Sigmoid colon (tissue), 4 donors: ENCODE measurements around the gene CYP2A7.

Experiments used
- POLR2A ChIP-seq, 2 donors: fragments of 450-650 bp; IDR thresholded peaks; one replicate each; pipeline ENCODE4 v1.6.1; 2016; ENCODE audit warnings: antibody characterized with exemption in 2 of 2, mild to moderate bottlenecking in 2 of 2, moderate library complexity in 2 of 2
- POLR2AphosphoS5 ChIP-seq, 4 donors: sonication (generic); formaldehyde crosslinking; IDR thresholded peaks; one replicate each; pipeline ENCODE4 v1.6.1; 2017; ENCODE audit warnings: antibody characterized with exemption in 4 of 4
- TF ChIP-seq, protein P1 (sequence below), 4 experiments: fragments of 450-650 bp in 3 of 4; fragments of 200-600 bp in 1 of 4; IDR thresholded peaks; one replicate each; pipeline ENCODE4 v1.5.1; 2016 to 2019; ENCODE audit warnings: antibody characterized with exemption in 4 of 4, mild to moderate bottlenecking in 3 of 4, moderate library complexity in 2 of 4

DNA sequence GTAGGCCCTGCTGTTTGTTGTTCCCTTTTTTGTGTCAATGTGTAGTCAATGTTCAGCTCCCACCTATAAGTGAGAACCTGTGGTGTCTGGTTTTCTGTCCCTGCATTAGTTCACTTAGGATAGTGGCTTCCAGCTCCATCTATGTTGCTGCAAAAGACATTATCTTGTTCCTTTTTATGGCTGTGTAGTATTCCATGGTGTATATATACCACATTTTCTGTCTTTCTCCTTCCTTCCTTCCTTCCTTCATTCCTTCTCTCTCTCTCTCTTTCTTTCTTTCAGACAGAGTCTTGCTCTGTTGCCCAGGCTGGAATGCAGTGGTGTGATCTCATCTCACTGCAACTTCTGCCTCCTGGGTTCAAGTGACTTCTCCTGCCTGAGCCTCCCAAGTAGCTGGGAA, 52.8 kb downstream of the CYP2A7 start:
- TF ChIP-seq POLR2A (IDR thresholded peaks at IDR 0.05) = no peak
- no peak for TF ChIP-seq POLR2AphosphoS5 (IDR thresholded peaks at IDR 0.05)
- TF ChIP-seq, protein P1, sequence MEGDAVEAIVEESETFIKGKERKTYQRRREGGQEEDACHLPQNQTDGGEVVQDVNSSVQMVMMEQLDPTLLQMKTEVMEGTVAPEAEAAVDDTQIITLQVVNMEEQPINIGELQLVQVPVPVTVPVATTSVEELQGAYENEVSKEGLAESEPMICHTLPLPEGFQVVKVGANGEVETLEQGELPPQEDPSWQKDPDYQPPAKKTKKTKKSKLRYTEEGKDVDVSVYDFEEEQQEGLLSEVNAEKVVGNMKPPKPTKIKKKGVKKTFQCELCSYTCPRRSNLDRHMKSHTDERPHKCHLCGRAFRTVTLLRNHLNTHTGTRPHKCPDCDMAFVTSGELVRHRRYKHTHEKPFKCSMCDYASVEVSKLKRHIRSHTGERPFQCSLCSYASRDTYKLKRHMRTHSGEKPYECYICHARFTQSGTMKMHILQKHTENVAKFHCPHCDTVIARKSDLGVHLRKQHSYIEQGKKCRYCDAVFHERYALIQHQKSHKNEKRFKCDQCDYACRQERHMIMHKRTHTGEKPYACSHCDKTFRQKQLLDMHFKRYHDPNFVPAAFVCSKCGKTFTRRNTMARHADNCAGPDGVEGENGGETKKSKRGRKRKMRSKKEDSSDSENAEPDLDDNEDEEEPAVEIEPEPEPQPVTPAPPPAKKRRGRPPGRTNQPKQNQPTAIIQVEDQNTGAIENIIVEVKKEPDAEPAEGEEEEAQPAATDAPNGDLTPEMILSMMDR (IDR thresholded peaks at IDR 0.05) = no peak
